NCI-H1436 (cell line): ENCODE measurements around the gene LIPC.

Source experiments
- DNase-seq: peaks from one replicate; lab custom pipeline; 2025; lab: John Stamatoyannopoulos, UW

LIPC gene

DNA sequence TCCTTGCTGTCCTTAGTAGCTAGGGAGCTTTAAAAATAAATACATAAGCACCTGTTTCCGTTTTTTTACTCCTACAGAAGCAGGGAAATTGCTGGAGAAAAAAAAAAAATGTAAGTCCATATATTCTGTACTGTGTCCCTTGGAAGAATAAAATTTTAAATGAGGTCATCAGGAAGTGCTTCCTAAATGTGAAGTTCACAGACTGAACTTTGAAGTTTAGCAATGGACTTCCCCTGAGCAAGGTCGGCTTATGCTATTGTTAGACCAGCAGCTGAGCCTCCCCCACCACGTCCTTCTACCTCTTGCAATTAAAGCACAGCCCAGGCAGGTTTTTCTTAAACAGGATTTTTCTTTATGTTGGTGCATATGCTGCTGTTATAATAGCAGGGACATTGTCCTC lies 26.3 kb downstream of the LIPC start:
- no peak for DNase-seq

DNA sequence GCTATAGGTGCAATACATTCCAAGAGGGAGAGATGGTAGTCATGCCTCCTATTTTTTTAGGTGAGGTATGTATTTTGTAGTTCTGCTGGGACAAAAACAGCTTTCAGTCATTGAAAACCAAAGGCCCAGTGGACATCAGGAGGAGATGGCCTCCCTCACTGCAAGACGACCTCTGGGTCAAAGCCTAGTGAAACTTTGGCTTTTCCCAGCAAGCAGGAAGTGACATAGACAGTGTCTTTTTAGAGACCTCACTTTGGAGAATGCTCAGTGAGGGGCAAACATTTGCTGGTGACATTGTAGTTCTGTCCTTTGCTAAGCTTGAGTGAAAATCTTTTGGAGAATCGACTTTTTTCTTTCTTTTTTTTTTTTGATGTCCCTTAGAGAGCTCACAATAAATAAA lies 27.3 kb downstream of the LIPC start:
- DNase-seq = no peak

GRCh38 chr15:58459560-58459959 lies 27.8 kb downstream of the LIPC start:
- no peak for DNase-seq

DNA sequence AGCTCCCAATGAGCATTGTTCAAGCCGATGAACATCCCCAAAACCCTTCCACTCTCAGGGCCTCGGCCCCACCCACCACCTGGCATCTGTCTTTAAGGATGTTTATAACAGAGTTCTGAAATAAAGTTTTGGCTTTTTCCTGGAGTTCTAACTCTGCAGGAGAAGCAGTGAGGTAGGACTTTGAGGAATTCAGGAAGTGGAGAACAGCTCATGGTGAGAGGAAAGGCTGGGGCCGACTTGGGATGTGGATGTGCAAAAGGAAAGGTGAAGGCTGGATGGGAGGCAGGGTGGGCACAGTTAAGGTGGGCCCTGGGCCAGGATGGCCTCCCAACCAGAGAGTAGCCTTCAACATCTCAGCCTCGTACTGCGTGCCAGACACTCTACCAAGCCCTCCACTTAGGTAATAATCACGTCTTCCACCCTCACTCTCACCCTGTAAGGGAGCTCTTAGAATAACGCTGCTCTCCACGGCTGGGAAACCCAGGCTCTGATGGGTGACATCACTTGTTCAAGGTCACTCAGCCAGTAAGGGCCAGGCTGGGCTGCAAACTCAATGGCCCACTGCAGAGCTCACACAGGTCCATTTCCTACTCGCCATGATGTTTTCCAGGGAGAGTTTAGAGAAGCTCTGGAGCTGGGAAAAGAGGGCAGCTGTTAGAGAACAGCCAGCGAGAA lies 28.5 kb downstream of the LIPC start:
- no peak for DNase-seq

DNA sequence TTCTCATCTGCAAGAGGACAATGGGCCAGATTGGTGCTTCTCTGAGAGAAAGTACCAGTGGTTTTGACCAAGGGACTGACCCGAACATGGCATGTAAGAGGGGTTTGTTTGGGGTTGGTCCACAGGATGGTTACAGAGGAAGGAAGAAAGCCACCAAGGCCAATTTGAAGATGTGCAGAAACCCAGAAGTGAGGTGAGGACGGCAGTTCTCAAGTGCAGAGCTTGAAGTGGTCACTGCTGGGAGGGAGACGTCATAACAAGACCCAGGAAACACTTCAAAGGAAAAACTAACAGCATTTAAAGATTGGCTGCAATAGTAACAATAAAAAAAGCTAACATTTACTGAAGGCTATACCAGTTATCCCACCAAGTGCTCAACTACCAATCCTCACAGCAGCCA lies 29.1 kb downstream of the LIPC start:
- no peak for DNase-seq

DNA sequence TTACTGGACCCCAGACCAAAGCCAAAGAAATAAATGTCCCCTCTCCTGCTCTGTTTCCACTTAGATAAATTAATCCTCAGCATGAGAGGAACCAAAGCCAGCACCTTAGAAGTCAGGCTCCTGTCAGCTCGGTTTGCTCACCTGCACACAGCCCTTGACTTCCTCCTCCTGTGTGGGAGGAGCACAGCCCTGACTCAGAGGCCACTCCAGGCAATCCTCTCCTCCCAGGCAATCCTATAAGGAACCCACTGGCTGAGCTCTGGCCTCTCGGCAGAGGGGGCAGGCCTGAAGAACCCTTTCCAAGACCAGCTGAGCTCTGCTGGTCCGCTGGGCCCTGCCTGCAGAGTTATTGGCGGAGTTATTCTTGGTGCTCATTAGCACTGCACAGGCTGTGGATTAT lies 30.8 kb downstream of the LIPC start:
- DNase-seq = no peak

DNA sequence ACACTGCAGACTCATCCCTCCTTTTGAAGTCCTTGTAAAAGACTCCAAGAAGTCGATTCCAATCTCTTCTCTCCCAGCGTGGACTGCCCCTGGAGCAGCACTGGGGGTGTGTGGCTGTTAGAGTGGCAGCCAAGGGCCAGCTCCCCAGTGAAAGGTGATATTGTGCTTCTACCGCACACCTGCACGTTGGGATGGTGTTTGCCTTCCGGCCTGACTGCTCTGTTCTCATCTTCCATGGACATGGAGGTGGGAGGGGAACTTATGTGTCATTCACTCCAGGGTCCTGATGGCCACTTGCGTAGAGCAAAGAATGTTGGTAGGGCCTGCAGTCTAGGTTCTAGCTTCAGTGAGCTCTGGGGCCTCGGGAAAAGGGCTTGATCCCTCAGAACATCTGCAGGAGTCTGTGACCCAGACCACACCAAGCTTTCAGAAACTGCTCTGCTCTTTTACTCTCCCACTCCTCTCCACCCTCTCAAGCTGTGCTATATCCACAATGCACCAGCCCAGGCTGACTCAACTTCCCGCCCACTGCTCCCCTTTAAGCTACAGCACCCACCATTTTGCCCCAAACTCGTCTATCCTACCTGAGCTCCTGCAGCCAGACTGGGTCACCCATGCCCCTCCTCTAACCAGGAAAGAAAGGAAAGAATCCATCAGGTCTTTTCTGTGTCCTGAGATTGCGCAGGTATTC lies 31.3 kb downstream of the LIPC start:
- DNase-seq = no peak

GRCh38 chr15:58463815-58464650 lies 32.2 kb downstream of the LIPC start:
- DNase-seq = peak; percentile 53

DNA sequence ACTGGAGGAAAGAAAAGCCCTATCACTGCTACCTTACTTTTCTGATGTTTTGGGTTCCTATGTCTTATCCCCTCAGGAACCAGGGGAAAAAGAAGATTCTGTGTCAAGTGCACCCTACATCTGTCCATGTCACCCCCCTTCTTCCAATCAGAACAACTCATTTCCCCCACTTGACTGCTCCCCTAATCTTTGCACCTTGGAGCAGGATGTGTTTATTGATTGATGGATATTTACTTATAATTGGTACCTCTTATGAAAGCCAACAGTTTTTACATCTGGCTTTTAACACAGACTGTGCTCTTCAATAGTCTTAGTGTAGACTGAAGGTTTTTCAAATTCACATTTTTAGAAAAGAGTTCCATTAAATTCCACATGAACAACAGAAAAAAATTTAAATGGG lies 33.3 kb downstream of the LIPC start:
- DNase-seq = no peak

GRCh38 chr15:58465866-58466517 lies 34.2 kb downstream of the LIPC start:
- no peak for DNase-seq

DNA sequence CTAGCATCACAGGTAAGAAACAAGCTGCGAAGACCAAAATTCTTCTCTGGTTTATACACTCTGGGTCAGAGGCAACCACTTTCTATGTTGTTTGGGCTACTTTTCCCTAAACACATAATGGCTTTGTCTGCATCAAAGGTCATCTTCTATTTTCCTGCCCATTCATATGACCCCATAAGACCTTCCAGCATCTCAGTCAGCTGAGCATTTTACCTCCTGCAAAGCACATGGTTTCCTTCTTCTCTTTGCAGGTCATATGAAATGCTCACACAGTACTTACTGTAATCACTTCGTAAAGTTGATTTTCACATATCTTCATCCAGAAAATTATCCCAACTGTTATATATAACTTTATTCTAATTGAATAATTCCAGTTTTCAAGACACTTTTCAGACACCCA lies 34.8 kb downstream of the LIPC start:
- no peak for DNase-seq

DNA sequence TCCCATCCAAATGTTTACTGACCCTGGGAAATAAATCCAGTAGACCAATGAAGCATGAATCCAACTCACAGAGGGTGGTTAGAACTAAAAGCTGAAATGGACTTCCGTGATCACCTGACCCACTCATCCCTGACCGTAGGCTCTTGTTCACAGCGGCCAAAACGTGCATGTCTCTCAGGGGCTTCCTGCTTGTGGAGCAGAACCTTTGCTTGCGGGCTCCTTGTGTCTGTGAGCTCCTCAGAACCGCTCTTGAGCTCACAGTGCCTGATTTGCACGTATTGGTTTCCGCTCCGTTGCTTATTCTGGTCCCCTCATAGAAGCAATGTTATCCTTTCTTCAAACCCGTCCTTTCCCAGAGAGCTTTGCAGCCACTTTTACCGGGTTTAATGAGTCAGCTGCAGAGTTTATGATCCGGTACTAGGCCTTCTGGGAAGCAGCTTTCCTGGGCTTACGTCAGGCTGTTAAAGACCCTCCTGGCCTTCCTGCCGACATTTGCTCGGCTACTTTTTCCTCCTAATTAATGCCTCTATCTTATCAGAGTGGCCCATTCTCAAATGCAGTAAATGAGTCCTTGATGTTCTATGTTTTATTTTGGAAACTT lies 35.4 kb downstream of the LIPC start:
- DNase-seq = no peak

- DNase-seq = no peak
Measured at GRCh38 chr15:58467722-58468423, 36.1 kb downstream of the LIPC start.

DNA sequence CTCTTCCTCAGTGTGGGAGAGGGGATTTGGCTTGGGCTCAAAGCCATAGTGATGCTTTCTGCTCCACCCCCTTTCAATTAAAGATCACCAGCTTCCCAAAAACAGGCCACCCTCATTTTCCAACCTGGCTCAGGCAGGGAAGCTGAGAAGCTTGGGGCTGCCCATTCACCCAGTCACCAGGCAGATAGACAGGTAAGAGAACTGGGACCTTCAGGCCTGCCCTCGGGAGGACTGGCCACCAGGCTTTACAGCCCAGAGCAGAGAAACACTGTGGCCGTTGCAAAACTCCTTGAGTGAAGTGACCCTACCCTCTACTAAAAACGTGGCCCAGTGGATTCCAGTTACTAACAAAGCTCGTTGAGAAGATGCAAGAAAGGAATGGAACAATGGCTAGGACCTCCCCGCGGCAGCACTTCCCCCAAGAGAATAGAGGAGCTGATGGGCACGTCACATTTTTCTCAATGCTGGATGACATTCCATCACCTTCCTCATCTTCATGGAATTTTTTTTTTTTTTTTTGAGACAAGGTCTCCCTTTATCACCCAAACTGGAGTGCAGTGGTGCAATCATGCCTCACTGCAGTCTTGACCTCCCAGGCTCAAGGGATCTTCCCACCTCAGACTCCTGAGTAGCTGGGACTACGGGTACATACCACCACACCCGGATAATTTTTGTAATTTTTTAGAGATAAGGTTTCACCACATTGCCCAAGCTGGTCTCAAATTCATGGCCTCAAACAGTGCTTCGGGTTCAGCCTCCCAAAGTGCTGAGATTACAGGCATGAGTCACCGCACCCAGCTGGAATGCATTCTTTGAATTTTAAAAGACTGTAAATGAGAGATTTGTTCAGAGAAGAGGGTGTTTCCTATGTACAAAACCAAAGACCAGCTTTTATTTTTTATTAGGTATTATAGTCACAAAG lies 37.9 kb downstream of the LIPC start:
- no peak for DNase-seq

GRCh38 chr15:58471348-58471747 lies 39.6 kb downstream of the LIPC start:
- no peak for DNase-seq

- no peak for DNase-seq
Measured at GRCh38 chr15:58472221-58472620, 40.4 kb downstream of the LIPC start.

DNA sequence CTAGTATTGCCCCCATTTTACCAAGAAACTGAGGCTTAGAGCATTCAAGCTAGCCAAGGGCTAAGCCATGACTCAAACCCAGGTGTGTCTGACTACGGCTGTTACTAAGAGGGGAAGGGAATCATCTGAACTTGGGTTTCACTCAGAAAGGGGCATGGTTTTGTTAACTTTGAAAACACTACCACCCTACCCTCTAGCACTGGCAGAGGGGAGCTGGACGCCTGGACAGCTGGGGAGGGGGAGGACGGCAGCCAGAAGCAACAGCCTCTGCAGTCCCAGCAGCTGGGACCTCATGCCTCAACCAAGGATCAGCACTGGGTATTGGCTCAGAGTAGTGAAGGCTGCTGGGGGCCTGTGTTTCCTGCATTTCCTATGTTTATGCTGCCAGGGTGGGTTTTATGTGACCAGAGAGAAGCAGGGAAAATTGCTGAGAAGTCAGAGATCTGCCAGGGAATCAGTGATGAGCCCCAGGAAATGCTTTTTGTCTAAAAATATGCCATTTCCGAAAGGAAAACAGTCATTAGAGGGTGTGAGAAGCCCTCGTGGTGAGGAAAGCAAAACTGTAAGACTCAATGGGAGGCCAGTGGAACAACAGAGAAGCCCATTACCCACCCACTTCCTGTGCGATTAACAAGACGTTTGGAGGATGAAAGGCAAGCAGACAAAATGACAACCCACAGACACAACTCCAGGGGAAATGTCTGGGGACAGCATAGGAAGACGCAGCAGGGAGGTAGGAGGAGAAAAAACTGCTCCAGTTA lies 41.2 kb downstream of the LIPC start:
- no peak for DNase-seq

DNA sequence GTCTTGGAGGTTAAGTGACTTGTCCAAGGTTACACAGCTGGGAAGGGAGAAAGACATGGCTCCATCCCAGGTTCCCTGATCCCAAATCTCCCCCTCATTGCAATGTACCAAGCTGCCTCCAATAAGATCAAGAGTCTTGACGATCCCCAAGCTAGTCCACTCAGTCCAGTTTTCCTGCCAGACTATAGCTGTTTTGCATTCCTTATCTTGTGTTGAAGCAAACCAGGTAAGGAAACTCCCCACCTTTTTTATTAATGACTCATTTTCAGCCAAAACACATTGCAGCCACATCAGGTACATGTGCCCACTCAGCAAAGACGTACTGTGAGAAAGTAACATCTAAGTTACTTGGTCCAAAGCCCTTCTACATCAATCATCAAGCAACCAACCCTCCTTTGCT lies 41.9 kb downstream of the LIPC start:
- DNase-seq = no peak

DNA sequence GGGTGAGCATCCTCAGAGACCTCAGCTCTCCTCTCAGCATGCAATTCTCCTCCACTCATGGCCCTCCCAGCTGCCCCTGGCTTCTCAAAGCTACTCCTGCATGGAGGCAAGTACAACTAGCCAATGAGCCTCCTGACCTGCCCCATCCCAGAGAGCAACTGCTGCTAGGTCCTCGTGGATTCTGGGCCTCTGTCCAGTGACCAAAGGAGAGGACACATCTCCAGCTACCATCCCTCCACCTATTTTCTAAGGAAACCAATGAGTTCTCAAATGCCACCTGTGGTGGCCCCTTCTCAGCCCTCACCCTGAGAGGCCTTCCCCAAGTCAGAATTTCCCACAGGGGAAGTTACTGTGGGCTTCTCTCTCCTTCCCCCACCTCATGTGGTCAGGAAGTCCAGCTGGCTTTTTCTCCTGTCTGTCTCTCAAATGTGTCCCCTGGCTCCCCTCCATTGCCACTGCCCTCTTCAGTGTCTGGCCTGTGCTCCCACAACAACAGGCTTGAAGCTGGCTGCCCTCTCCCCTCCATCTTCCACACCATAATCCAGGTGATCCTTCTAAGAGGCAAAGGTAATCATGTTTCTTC lies 43.0 kb downstream of the LIPC start:
- no peak for DNase-seq
